DMS53 (cell line): ENCODE results near the gene PCGF3.
"Not testable (repeated sequence)": the region's sequence is repeated elsewhere in the genome, so short reads cannot be mapped to it uniquely, and the experiment has no call there.

ENCODE experiments used
- DNase-seq: peaks from one replicate; lab custom pipeline; 2025; lab: John Stamatoyannopoulos, UW

The PCGF3 gene

DNA sequence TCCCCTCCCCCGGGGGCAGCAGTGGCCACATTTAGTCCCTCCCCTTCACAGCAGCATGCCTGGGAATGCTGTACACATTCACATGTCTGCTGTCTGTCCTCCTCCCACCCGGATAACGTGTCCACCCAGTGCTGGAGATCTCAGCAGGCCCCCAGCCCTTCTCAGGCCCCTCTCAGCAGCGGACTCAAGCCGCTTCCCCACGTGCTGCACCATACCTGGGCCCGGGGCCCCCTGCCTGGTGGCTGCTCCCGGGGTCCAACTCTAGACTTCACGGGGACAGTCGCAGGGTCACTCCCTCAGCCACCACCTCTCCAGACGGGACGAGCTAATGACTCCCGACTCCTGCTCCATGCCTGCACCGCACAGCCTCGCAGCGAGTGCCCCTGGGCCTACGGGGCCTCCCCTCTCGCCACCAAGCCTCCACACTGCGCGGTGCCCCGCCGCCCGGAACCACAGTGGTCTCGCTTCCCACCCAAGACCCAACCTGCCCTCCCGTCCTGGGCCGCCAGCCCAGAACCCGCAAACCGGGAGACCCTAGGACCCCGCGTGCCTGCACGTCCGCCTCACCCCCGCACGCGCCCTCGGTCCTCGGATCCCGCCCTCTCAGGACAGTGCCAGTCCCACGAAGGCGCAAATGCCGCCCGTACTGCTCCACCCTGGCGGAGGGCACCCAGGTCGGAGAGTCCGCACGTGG, 1.3 kb upstream of the PCGF3 start:
- DNase-seq = no peak

DNA sequence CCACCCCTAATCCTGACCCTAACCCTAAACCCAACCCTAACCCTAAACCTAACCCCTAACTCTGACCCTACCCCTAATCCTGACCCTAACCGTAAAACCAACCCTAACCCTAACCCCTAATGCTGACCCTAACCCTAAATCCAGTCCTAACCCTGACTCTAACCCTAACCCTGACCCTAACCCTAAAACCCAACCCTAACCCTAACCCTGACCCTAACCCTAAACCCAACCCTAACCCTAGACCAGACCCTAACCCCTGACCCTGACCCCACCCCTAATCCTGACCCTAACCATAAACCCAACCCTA, 708 bp upstream of the PCGF3 start:
- DNase-seq = no peak

DNA sequence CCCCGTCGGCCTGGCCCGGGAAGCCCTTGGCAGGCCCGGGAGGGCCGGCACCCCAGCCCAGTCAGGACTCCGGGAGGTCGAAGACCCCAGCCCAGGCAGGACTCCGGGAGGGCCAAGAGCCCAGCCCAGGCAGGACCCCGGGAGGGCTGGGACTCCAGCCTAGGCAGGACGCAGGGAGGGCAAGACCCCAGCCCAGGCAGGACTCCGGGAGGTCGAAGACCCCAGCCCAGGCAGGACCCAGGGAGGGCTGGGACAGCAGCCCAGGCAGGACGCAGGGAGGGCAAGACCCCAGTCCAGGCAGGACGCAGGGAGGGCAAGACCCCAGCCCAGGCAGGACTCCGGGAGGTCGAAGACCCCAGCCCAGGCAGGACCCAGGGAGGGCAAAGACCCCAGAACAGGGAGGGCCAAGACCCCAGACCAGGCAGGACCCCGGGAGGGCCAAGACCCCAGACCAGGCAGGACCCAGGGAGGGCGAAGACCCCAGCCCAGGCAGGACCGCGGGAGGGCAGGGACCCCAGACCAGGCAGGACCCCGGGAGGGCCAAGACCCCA, 526 bp downstream of the PCGF3 start:
- DNase-seq = not testable (repeated sequence)

DNA sequence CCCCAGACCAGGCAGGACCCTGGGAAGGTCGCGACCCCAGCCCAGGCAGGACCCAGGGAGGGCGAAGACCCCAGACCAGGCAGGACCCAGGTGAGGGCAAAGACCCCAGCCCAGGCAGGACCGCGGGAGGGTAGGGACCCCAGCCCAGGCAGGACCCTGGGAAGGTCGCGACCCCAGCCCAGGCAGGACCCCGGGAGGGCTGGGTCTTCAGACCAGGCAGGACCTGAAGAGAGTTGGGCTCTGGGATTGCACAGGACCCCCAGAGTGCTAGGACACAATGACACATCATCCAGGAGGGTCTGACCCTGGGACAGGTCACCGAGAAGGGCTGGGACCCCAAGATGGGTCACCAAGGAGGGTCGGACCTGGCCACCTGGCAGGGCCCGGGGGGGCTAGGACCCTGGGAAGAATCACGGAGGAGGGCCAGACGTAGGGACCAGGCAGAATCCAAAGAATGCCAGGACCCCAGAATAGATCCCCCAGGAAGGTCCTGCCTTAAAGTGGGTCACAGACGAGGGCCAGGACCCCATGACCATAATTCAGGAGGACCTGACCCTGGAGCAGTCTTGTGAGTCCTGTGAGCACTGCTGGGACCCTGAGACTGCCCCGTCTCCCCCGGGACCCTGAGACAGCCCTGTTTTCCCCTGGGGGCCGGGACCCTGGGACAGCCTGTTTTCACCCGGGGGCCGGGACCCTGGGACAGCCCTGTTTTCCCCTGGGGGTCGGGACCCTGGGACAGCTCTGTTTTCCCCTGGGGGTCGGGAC, 1.4 kb downstream of the PCGF3 start:
- no peak for DNase-seq

GRCh38 chr4:707929-708630, 2.4 kb downstream of the PCGF3 start:
- no peak for DNase-seq

- DNase-seq = no peak
These were observed 3.0 kb downstream of the PCGF3 start for GRCh38 chr4:708631-708933.

DNA sequence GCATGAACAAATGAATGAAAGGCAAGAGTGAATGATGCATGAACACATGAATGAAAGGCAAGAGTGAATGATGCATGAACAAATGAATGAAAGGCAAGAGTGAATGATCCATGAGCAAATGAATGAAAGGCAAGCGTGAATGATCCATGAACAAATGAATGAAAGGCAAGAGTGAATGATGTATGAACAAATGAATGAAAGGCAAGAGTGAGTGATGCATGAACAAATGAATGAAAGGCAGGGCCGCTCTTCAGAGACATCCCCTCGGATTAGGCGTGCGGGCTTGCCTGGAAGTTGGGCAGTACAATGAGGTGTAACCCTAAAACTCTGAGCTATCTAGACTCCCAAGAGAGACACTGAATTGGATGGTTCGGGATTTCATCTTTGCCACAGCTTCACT, 3.7 kb downstream of the PCGF3 start:
- DNase-seq = no peak

- no peak for DNase-seq
These were observed 4.5 kb downstream of the PCGF3 start for GRCh38 chr4:710116-710515.

GRCh38 chr4:710916-711315, 5.3 kb downstream of the PCGF3 start:
- no peak for DNase-seq

DNA sequence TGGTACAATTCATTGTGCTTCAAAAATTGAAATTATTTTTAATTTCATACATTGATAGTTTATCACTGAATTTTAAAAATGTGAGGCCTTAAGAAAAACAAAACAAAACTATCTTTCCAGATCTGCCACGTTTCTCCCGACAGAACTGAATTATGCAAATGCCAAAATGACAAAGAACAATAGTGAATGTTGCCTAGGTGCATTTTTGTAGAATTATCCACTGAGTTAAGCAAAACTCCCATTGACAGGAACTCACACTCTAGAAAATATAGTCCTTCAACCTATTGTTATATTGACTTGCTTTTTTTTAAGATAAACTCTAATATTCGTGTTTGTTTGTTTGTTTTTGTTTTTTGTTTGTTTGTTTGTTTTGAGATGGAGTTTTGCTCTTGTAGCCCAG, 6.5 kb downstream of the PCGF3 start:
- no peak for DNase-seq

DNA sequence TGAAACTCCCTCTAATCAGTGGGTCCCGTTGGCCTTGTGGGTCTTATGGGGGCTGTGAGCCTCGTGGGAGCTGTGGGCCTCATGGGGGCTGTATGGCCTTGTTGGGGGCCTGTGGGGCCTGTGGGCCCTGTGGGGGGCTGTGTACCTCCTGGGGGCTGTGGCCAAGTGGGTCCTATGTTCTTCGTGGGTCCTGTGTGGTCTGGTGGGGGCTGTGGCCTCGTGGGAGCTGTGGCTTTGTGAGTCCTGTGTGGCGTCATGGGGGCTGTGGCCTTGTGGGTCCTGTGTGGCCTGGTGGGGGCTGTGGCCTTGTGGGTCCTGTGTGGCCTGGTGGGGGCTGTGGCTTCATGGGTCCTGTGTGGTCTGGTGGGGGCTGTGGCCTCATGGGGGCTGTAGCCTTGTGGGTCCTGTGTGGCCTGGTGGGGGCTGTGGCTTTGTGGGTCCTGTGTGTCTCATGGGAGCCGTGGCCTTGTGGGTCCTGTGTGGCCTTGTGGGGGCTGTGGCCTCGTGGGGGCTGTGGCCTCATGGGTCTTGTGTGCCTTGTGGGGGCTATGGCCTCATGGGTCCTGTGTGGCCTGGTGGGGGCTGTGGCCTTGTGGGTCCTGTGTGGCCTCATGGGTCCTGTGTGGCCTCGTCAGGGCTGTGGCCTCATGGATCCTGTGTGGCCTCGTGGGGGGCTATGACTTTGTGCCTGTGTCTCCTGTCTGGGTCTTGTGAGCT, 7.4 kb downstream of the PCGF3 start:
- no peak for DNase-seq

GRCh38 chr4:714087-714486, 8.5 kb downstream of the PCGF3 start:
- no peak for DNase-seq

- no peak for DNase-seq
These were observed 12.1 kb downstream of the PCGF3 start for GRCh38 chr4:717601-718320.

- DNase-seq = no peak
These were observed 12.8 kb downstream of the PCGF3 start for GRCh38 chr4:718460-718859.

GRCh38 chr4:720111-720860, 14.7 kb downstream of the PCGF3 start:
- DNase-seq = no peak

GRCh38 chr4:721261-722168, 15.9 kb downstream of the PCGF3 start:
- no peak for DNase-seq

DNA sequence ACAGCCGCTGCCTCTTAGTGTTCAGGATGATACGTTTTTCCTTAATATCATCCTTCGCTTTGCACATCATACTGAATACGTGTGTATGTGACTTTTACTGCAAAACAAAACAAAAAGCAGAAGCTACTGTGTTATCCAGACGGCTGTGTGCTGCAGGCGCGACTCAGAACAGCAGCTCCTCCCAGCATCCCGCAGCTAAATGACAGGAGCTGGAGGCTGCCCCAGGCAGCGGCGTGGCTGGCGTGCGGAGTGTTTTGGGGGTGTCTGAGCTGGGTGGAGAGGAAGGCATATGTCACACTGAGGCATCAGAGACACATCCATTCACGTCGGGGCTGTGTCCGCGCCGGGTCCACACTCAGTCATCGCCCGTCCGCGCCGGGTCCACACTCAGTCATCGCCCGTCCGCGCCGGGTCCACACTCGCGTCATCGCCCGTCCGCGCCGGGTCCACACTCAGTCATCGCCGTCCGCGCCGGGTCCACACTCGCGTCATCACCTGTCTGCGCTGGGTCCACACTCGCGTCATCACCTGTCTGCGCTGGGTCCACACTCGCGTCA, 16.6 kb downstream of the PCGF3 start:
- DNase-seq = no peak

GRCh38 chr4:722851-723360, 17.3 kb downstream of the PCGF3 start:
- no peak for DNase-seq

- no peak for DNase-seq
These were observed 18.3 kb downstream of the PCGF3 start for GRCh38 chr4:723751-724530.
